Breast epithelium (tissue), 4 donors: ENCODE results near the gene SPATA25. TPM values are rescaled to one million over a fixed set of nuclear protein-coding genes. Genes with fewer than 3 reads are reported as not detected.

Experiments used
- DNase-seq, 2 donors: peaks; one replicate each; pipeline ENCODE4 v3.0.0-alpha.2; 2019; ENCODE audit warnings: low spot score in 2 of 2
- H3K27ac ChIP-seq, 2 donors: fragments of 200-600 bp; sonication (generic) in 1 of 2; one replicate each; pipeline ENCODE4 v1.5.1; 2016 to 2019; ENCODE audit warnings: mild to moderate bottlenecking in 1 of 2
- H3K27me3 ChIP-seq, 2 donors: fragments of 200-600 bp; sonication (generic) in 1 of 2; one replicate each; pipeline versions ENCODE4 v1.5.1 to v1.6.0; 2017 to 2019; ENCODE audit warnings: control low read depth in 1 of 2, mild to moderate bottlenecking in 1 of 2
- H3K36me3 ChIP-seq: fragments of 200-600 bp; one replicate; pipeline ENCODE4 v1.5.1; 2019
- H3K4me1 ChIP-seq, 2 donors: fragments of 200-600 bp; sonication (generic); one replicate each; pipeline ENCODE4 v1.5.1; 2016 to 2019; ENCODE audit warnings: control low read depth in 1 of 2
- H3K4me3 ChIP-seq, 3 donors: fragments of 200-600 bp; sonication (generic); 1 replicate in 2 of 3; 2 replicates in 1 of 3; pipeline ENCODE4 v1.5.1; 2016 to 2019; ENCODE audit warnings: mild to moderate bottlenecking in 3 of 3, moderate library complexity in 2 of 3
- H3K9me3 ChIP-seq, 2 donors: fragments of 200-600 bp; sonication (generic) in 1 of 2; one replicate each; pipeline ENCODE4 v1.5.1; 2016 to 2019; ENCODE audit warnings: control low read depth in 1 of 2
- CTCF ChIP-seq, 3 donors: fragments of 450-650 bp; IDR thresholded peaks; one replicate each; pipeline ENCODE4 v1.5.1; 2016 to 2017; ENCODE audit warnings: antibody characterized with exemption in 3 of 3, mild to moderate bottlenecking in 3 of 3, moderate library complexity in 3 of 3
- POLR2A ChIP-seq: fragments of 450-650 bp; IDR thresholded peaks from one replicate; pipeline ENCODE4 v1.6.1; 2016; ENCODE audit warnings: antibody characterized with exemption, mild to moderate bottlenecking, moderate library complexity
- POLR2AphosphoS5 ChIP-seq, 3 donors: sonication (generic); formaldehyde crosslinking; IDR thresholded peaks; one replicate each; pipeline ENCODE4 v1.6.1; 2017; ENCODE audit warnings: antibody characterized with exemption in 3 of 3
- intact Hi-C: fragments of 100-400 bp; cut with DNase I; formaldehyde crosslinking; loops from one replicate; pipeline ENCODE4 v1.15.1; 2023; ENCODE audit warnings: low total_unique reads
- total RNA-seq, 3 donors: library from RNA; depleted of rRNA; stranded (reverse); fragments of >200 nt; gene quantifications; one replicate each; pipeline ENCODE4 v1.1.0, GENCODE V29; 2016

SPATA25 gene
- total RNA-seq, 3 donors from 2014 or later = 3.4 to 3.9 (median 3.7) TPM

- Histone ChIP-seq H3K4me1 (peaks cover 0 to 5% of the 10 kb centered on the region in 2 donors), H3K4me3 (no peak overlapping the region), H3K27ac (no peak overlapping the region), H3K27me3 (no peaks in the 10 kb centered on the region), H3K9me3 (no peaks in the 10 kb centered on the region), H3K36me3 (no peaks in the 10 kb centered on the region)
- no peak for TF ChIP-seq CTCF (IDR thresholded peaks at IDR 0.05)
- no peak for TF ChIP-seq POLR2AphosphoS5 (IDR thresholded peaks at IDR 0.05)
- no peak for TF ChIP-seq POLR2A
- intact Hi-C loops = no loop called here
- no peak for DNase-seq
These were observed 26.0 kb downstream of the SPATA25 start for GRCh38 chr20:45861221-45862075.

GRCh38 chr20:45860560-45861220 lies 26.7 kb downstream of the SPATA25 start:
- Histone ChIP-seq H3K4me1 (peaks cover 0 to 8% of the 10 kb centered on the region in 2 donors), H3K36me3 (no peaks in the 10 kb centered on the region), H3K27ac (no peak overlapping the region), H3K27me3 (no peaks in the 10 kb centered on the region), H3K9me3 (no peaks in the 10 kb centered on the region), H3K4me3 (no peak overlapping the region)
- DNase-seq = no peak
- TF ChIP-seq CTCF (IDR thresholded peaks at IDR 0.05) (no peak), POLR2A (no peak), POLR2AphosphoS5 (IDR thresholded peaks at IDR 0.05) (no peak)
- intact Hi-C loops = no loop called here

- intact Hi-C loops = no loop called here
- Histone ChIP-seq H3K4me3 (no peak overlapping the region), H3K27ac (no peak overlapping the region), H3K9me3 (no peaks in the 10 kb centered on the region), H3K36me3 (no peaks in the 10 kb centered on the region), H3K27me3 (no peaks in the 10 kb centered on the region), H3K4me1 (peaks cover 0 to 16% of the 10 kb centered on the region in 2 donors)
- no peak for DNase-seq
- TF ChIP-seq CTCF (IDR thresholded peaks at IDR 0.05) (no peak), POLR2AphosphoS5 (IDR thresholded peaks at IDR 0.05) (no peak), POLR2A (no peak)
These were observed 27.5 kb downstream of the SPATA25 start for GRCh38 chr20:45859916-45860315.

GRCh38 chr20:45857882-45858216 lies 29.6 kb downstream of the SPATA25 start:
- H3K9me3 ChIP-seq = no peaks in the 10 kb centered on the region
- TF ChIP-seq POLR2A = no peak
- no peak for TF ChIP-seq POLR2AphosphoS5 (IDR thresholded peaks at IDR 0.05)
- TF ChIP-seq CTCF (IDR thresholded peaks at IDR 0.05) = no peak
- intact Hi-C loops = no loop called here
- H3K4me1 ChIP-seq = peaks cover 0 to 17% of the 10 kb centered on the region in 2 donors
- no peak for DNase-seq
- no peaks in the 10 kb centered on the region for H3K27me3 ChIP-seq
- H3K4me3 ChIP-seq = peak overlapping the region; percentile 78 to 92 (median 88)
- H3K36me3 ChIP-seq = no peaks in the 10 kb centered on the region
- peak overlapping the region; percentile 81 to 86 for H3K27ac ChIP-seq
